GF-D8 (cell line): ENCODE results near the gene PIP4P1.
"Not testable (repeated sequence)": the region's sequence is repeated elsewhere in the genome, so short reads cannot be mapped to it uniquely, and the experiment has no call there.

ENCODE experiments used
- DNase-seq: peaks from one replicate; lab custom pipeline; 2025; lab: John Stamatoyannopoulos, UW

PIP4P1 gene

GRCh38 chr14:20461225-20462141 is at the start of gene PIP4P1:
PIP4P1 (minus strand) TSS chr14:20461434; CDS start chr14:20461325, 109 bp downstream.
- DNase-seq, result peak; percentile 100

GRCh38 chr14:20508367-20508766 is 47.1 kb upstream of the PIP4P1 start:
- DNase-seq, result no peak

GRCh38 chr14:20507537-20507936 is 46.3 kb upstream of the PIP4P1 start:
- not testable (repeated sequence) for DNase-seq

GRCh38 chr14:20506752-20507151 is 45.5 kb upstream of the PIP4P1 start:
- DNase-seq, result not testable (repeated sequence)

GRCh38 chr14:20506276-20506675 is 45.0 kb upstream of the PIP4P1 start:
- DNase-seq, result not testable (repeated sequence)

- no peak for DNase-seq
Measured at GRCh38 chr14:20503898-20504297, 42.7 kb upstream of the PIP4P1 start.

GRCh38 chr14:20501346-20501745 is 40.1 kb upstream of the PIP4P1 start:
- no peak for DNase-seq

GRCh38 chr14:20499881-20500280 is 38.6 kb upstream of the PIP4P1 start:
- no peak for DNase-seq

- peak; percentile 14 for DNase-seq
Measured at GRCh38 chr14:20499108-20499507, 37.9 kb upstream of the PIP4P1 start.

GRCh38 chr14:20498622-20499021 is 37.4 kb upstream of the PIP4P1 start:
- peak; percentile 28 for DNase-seq

GRCh38 chr14:20494935-20495766 is 33.9 kb upstream of the PIP4P1 start:
- DNase-seq, result peak; percentile 59

GRCh38 chr14:20493634-20494033 is 32.4 kb upstream of the PIP4P1 start:
- DNase-seq, result peak; percentile 81

- DNase-seq, result no peak
Measured at GRCh38 chr14:20492486-20492885, 31.3 kb upstream of the PIP4P1 start.

- no peak for DNase-seq
Measured at GRCh38 chr14:20490563-20490962, 29.3 kb upstream of the PIP4P1 start.

GRCh38 chr14:20489093-20489994 is 28.1 kb upstream of the PIP4P1 start:
- DNase-seq, result peak; percentile 64

- DNase-seq, result no peak
Measured at GRCh38 chr14:20487396-20487725, 26.1 kb upstream of the PIP4P1 start.

- DNase-seq, result peak; percentile 53
Measured at GRCh38 chr14:20486684-20487395, 25.6 kb upstream of the PIP4P1 start.

GRCh38 chr14:20485900-20486299 is 24.7 kb upstream of the PIP4P1 start:
- no peak for DNase-seq

- no peak for DNase-seq
Measured at GRCh38 chr14:20482382-20482781, 21.1 kb upstream of the PIP4P1 start.

GRCh38 chr14:20478894-20479293 is 17.7 kb upstream of the PIP4P1 start:
- DNase-seq, result no peak

GRCh38 chr14:20477211-20477876 is 16.1 kb upstream of the PIP4P1 start:
- DNase-seq, result peak; percentile 98
